ENCODE data around the gene ARID1B.
"Not testable (repeated sequence)": the region's sequence is repeated elsewhere in the genome, so short reads cannot be mapped to it uniquely, and the experiment has no call there.

Gene ARID1B

GRCh38 chr6:157021993-157022740, 245.0 kb downstream of the ARID1B start:
- DNase-seq (ENCODE audit: low read depth) = peak; percentile 73

- no peak for DNase-seq (ENCODE audit: low read depth)
These were observed 246.8 kb downstream of the ARID1B start for GRCh38 chr6:157023958-157024357.

GRCh38 chr6:157024745-157025144, 247.6 kb downstream of the ARID1B start:
- no peak for DNase-seq (ENCODE audit: low read depth)

- no peak for DNase-seq (ENCODE audit: low read depth)
These were observed 248.3 kb downstream of the ARID1B start for GRCh38 chr6:157025437-157025836.

GRCh38 chr6:157029980-157030690, 253.0 kb downstream of the ARID1B start:
- DNase-seq (ENCODE audit: low read depth) = no peak

- DNase-seq (ENCODE audit: low read depth) = no peak
These were observed 253.6 kb downstream of the ARID1B start for GRCh38 chr6:157030755-157031154.

GRCh38 chr6:157032923-157033322, 255.7 kb downstream of the ARID1B start:
- DNase-seq (ENCODE audit: low read depth) = no peak

- DNase-seq (ENCODE audit: low read depth) = no peak
These were observed 256.4 kb downstream of the ARID1B start for GRCh38 chr6:157033428-157034140.

GRCh38 chr6:157034436-157035230, 257.5 kb downstream of the ARID1B start:
- DNase-seq (ENCODE audit: low read depth) = no peak

- DNase-seq (ENCODE audit: low read depth) = no peak
These were observed 258.4 kb downstream of the ARID1B start for GRCh38 chr6:157035546-157035945.

GRCh38 chr6:157036245-157036711, 259.1 kb downstream of the ARID1B start:
- no peak for DNase-seq (ENCODE audit: low read depth)

- no peak for DNase-seq (ENCODE audit: low read depth)
These were observed 260.0 kb downstream of the ARID1B start for GRCh38 chr6:157037165-157037564.

- DNase-seq (ENCODE audit: low read depth) = no peak
These were observed 261.4 kb downstream of the ARID1B start for GRCh38 chr6:157038610-157039009.

GRCh38 chr6:157039639-157040038, 262.5 kb downstream of the ARID1B start:
- not testable (repeated sequence) for DNase-seq (ENCODE audit: low read depth)

- DNase-seq (ENCODE audit: low read depth) = no peak
These were observed 263.0 kb downstream of the ARID1B start for GRCh38 chr6:157040191-157040590.

GRCh38 chr6:157045831-157046454, 268.8 kb downstream of the ARID1B start:
- no peak for DNase-seq (ENCODE audit: low read depth)

- no peak for DNase-seq (ENCODE audit: low read depth)
These were observed 269.6 kb downstream of the ARID1B start for GRCh38 chr6:157046776-157047175.

- no peak for DNase-seq (ENCODE audit: low read depth)
These were observed 270.1 kb downstream of the ARID1B start for GRCh38 chr6:157047328-157047727.

GRCh38 chr6:157047951-157048350, 270.8 kb downstream of the ARID1B start:
- no peak for DNase-seq (ENCODE audit: low read depth)

GRCh38 chr6:157049133-157049532, 272.0 kb downstream of the ARID1B start:
- DNase-seq (ENCODE audit: low read depth) = no peak

GRCh38 chr6:157050537-157051265, 273.5 kb downstream of the ARID1B start:
- DNase-seq (ENCODE audit: low read depth) = no peak
